K562 (cell line): Measurements from ENCODE around the gene ESPN. TPM values are rescaled to one million over a fixed set of nuclear protein-coding genes. Genes with fewer than 3 reads are reported as not detected.

Source experiments
- ARID3A ChIP-seq: IDR thresholded peaks from 2 replicates; pipeline ENCODE4 v1.6.1; 2012; ENCODE audit warnings: low read depth, low read length, improper control_type of control experiment, borderline replicate concordance
- ARNT ChIP-seq, 2 experiments: fragments of 450-650 bp; IDR thresholded peaks; 2 replicates each; pipeline ENCODE4 v1.6.1; 2016; ENCODE audit warnings: mild to moderate bottlenecking in 1 of 2
- CCAR2 ChIP-seq: fragments of 200-400 bp; formaldehyde crosslinking; IDR thresholded peaks from 2 replicates; pipeline ENCODE4 v1.6.1; 2017; ENCODE audit warnings: mild to moderate bottlenecking, low read depth, low read length
- CHD1 ChIP-seq: fragments of 200-600 bp; sonication (generic); IDR thresholded peaks from one replicate; pipeline ENCODE4 v1.6.1; 2012; ENCODE audit warnings: mild to moderate bottlenecking, moderate library complexity, low read length, inconsistent platforms
- ESRRA ChIP-seq: fragments of 450-650 bp; IDR thresholded peaks from 2 replicates; pipeline ENCODE4 v1.6.1; 2014; ENCODE audit warnings: low read depth, mild to moderate bottlenecking, moderate library complexity, borderline replicate concordance
- FOXK2 ChIP-seq, 2 experiments: fragments of 450-650 bp; IDR thresholded peaks in 1 of 2; conservative IDR thresholded peaks in 1 of 2; 2 replicates each; pipeline ENCODE4 v1.6.1; 2016; ENCODE audit warnings: low read depth in 2 of 2, mild to moderate bottlenecking in 1 of 2
- FOXP4 ChIP-seq: sonication (generic); formaldehyde crosslinking; IDR thresholded peaks from 2 replicates; pipeline ENCODE4 v1.8.0; 2022; ENCODE audit warnings: mild to moderate bottlenecking, missing genetic modification reagents, borderline replicate concordance
- HEY1 ChIP-seq: fragments of 250-450 bp; sonication (Bioruptor Pico); IDR thresholded peaks from 2 replicates; pipeline ENCODE4 v1.5.0; 2020; ENCODE audit warnings: mild to moderate bottlenecking, moderate library complexity, borderline replicate concordance
- HMG20A ChIP-seq: fragments of 450-650 bp; formaldehyde crosslinking; conservative IDR thresholded peaks from 2 replicates; pipeline ENCODE4 v1.4.0; 2020; ENCODE audit warnings: mild to moderate bottlenecking, mixed read lengths
- ID3 ChIP-seq, 2 experiments: fragments of 250-450 bp in 1 of 2; fragments of 450-650 bp in 1 of 2; sonication (Bioruptor Pico) in 1 of 2; IDR thresholded peaks; 2 replicates each; pipeline versions ENCODE4 v1.6.1 to v1.8.0; 2016 to 2021; ENCODE audit warnings: mild to moderate bottlenecking in 2 of 2, moderate library complexity in 2 of 2, missing compliant biosample characterization in 1 of 2, missing genetic modification characterization in 1 of 2
- MBD2 ChIP-seq: sonication (generic); IDR thresholded peaks from 2 replicates; pipeline ENCODE4 v1.6.1; 2016; ENCODE audit warnings: low read depth, borderline replicate concordance
- NONO ChIP-seq, 2 experiments: fragments of 200-400 bp in 1 of 2; fragments of 450-650 bp in 1 of 2; formaldehyde crosslinking in 1 of 2; IDR thresholded peaks; 2 replicates each; pipeline ENCODE4 v1.6.1; 2017; ENCODE audit warnings: low read depth in 2 of 2, mild to moderate bottlenecking in 2 of 2, moderate library complexity in 2 of 2, low read length in 1 of 2
- SMARCC2 ChIP-seq: fragments of 450-650 bp; IDR thresholded peaks from 2 replicates; pipeline ENCODE4 v1.6.1; 2017; ENCODE audit warnings: antibody characterized with exemption, moderate library complexity, mild to moderate bottlenecking, low read depth
- TEAD1 ChIP-seq, 2 experiments: fragments of 450-650 bp in 1 of 2; sonication (generic) in 1 of 2; formaldehyde crosslinking; IDR thresholded peaks; 2 replicates each; pipeline versions ENCODE4 v1.4.0 to v1.8.0; 2020 to 2022; ENCODE audit warnings: mild to moderate bottlenecking in 2 of 2, missing genetic modification reagents in 1 of 2
- TRIM24 ChIP-seq, 2 experiments: fragments of 450-650 bp; IDR thresholded peaks; 2 replicates each; pipeline ENCODE4 v1.6.1; 2016
- USF2 ChIP-seq: sonication (generic); formaldehyde crosslinking; IDR thresholded peaks from 2 replicates; pipeline ENCODE4 v1.5.0; 2020; ENCODE audit warnings: missing genetic modification reagents
- ZBTB1 ChIP-seq: sonication (generic); formaldehyde crosslinking; IDR thresholded peaks from 2 replicates; pipeline ENCODE4 v1.8.1; 2023; ENCODE audit warnings: missing genetic modification reagents, low read depth, mild to moderate bottlenecking, borderline replicate concordance
- ZNF133 ChIP-seq: fragments of 250-450 bp; sonication (Bioruptor Pico); IDR thresholded peaks from 2 replicates; pipeline ENCODE4 v1.4.0; 2020; ENCODE audit warnings: mild to moderate bottlenecking
- ZNF583 ChIP-seq: fragments of 250-450 bp; sonication (Bioruptor Pico); IDR thresholded peaks from 2 replicates; pipeline ENCODE4 v1.4.0; 2020
- ZNF655 ChIP-seq: fragments of 250-450 bp; sonication (Bioruptor Pico); IDR thresholded peaks from 2 replicates; pipeline ENCODE4 v1.5.0; 2021
- polyA plus RNA-seq, 8 experiments: library from polyadenylated mRNA; depleted of rRNA in 4 of 8; stranded (reverse) in 5 of 8; unstranded in 3 of 8; fragments of >200 nt; fragmentation: Nextera tagmentation in 2 of 8; fragmentation: Illumina TruSeq in 1 of 8; extraction: Ambion mirVana in 2 of 8; extraction: Trizol in 1 of 8; gene quantifications; 2 replicates each; pipeline versions ENCODE4 v1.2.1 to v1.2.3, GENCODE V29; 2011 to 2014; ENCODE audit warnings: inconsistent platforms in 1 of 8, missing spikeins in 1 of 8
- total RNA-seq, 7 experiments: library from RNA; depleted of rRNA in 6 of 7; stranded (reverse); fragments of >200 nt in 6 of 7; fragmentation: Illumina TruSeq in 2 of 7; extraction: Trizol in 2 of 7; gene quantifications; 2 replicates each; pipeline versions ENCODE4 v1.2.1 to v1.2.3, GENCODE V29; 2011 to 2021; ENCODE audit warnings: low replicate concordance in 1 of 7

Gene ESPN
- total and polyA plus RNA-seq, 9 of the 15 experiments (the other 6 are each of a cell fraction or from before 2014, with no cell fraction given) = 0.07 to 1.2 (median 0.45) TPM; not detected in 3

- no peak for TF ChIP-seq ESRRA
- TF ChIP-seq SMARCC2 = no peak
- no peak for TF ChIP-seq ID3 (CRISPR knock-in tag; IDR thresholded peaks at IDR 0.05)
- peak; percentile 74; the same call in 1 of the 2 replicates for TF ChIP-seq ID3 (tag; IDR thresholded peaks at IDR 0.05)
- no peak for TF ChIP-seq MBD2
- TF ChIP-seq ARID3A = no peak
- no peak for TF ChIP-seq CHD1
- TF ChIP-seq ZNF655 = no peak
- TF ChIP-seq FOXP4 = no peak; the same call in 1 of the 2 replicates
- TF ChIP-seq HMG20A (CRISPR knock-in tag) = no peak
- TF ChIP-seq ZBTB1 (CRISPR knock-in tag) = peak; percentile 66; the same call in 1 of the 2 replicates
- TF ChIP-seq ZNF133 (CRISPR knock-in tag) = no peak
- no peak; a peak in 1 of 4 replicates for TF ChIP-seq TRIM24 (IDR thresholded peaks at IDR 0.05)
- no peak for TF ChIP-seq HEY1 (CRISPR knock-in tag)
- TF ChIP-seq USF2 (CRISPR knock-in tag) = no peak
- TF ChIP-seq NONO (IDR thresholded peaks at IDR 0.05; ENCODE audit: low read depth in 2 of 2, low read length in 1 of 2) = peak in 1 of 2 experiments; percentile 80; a peak in 2 of 4 replicates
- TF ChIP-seq ARNT (IDR thresholded peaks at IDR 0.05) = no peak
- TF ChIP-seq ZNF583 (CRISPR knock-in tag) = peak; percentile 72; the same call in 1 of the 2 replicates
- no peak for TF ChIP-seq CCAR2
- TF ChIP-seq TEAD1 (CRISPR knock-in tag; IDR thresholded peaks at IDR 0.05) = no peak
- TF ChIP-seq FOXK2 (conservative IDR thresholded peaks at IDR 0.05 in 1 of 2, IDR thresholded peaks at IDR 0.05 in 1 of 2; ENCODE audit: low read depth in 2 of 2) = no peak
Measured at GRCh38 chr1:6424619-6425593, at the start of gene ESPN (continued).
